Activated CD4-positive, alpha-beta T cell treated with anti-CD3 and anti-CD28 coated beads, Interleukin-2, amount 50 U/mL, for 48 hours (primary cell): ENCODE measurements around the gene INAFM1.

Experiments
- DNase-seq, 2 experiments: peaks; one replicate each; pipeline ENCODE4 v3.0.0-alpha.2; 2020

The INAFM1 gene

DNA sequence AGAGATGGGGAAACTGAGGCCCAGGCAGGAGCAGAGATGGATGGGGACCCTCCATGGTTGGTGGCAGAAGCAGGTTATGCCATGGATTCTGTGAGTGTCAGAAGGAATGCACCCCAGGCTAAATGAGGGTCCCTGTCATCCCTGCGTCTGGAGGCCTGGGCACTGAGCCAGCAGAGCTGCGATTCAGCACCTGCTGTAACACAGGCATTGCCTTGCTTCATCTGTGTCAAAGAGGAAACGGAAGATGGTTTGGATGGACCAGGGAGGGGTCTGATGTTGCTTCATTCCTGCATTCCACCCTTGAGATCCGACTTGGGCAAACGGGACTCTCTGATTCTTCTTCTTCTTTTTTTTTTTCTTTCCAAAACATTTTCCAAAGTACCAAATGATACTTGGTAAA, 36.1 kb downstream of the INAFM1 start:
- DNase-seq = no peak

DNA sequence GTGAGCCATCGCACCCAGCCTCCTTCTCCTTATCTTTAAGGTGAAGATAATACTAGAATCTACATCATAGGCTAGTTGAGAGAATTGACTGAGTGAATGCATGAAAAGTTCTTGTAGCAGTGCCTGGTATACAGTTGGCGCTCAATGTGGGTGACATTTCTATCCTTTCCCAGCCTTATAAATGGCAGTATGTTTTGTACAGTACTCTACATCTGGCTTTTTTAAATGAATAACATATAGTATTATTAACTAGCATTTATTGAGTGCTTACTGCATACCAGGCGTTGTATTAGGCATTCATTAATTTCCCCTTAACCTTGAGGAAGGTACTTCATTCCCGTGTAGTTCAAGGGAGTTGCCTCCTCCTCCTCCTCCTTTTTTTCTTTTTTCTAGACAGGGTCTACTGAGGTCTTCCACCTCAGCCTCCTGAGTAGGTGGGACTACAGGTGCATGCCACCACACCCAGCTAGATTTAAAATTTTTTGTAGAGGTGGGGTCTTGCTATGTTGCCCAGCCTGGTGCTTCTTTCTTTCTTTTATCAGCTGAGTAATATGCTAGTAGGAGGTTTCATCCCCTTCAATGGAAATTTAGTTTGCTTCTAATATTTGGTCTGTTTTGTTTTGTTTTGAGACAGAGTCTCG, 37.8 kb downstream of the INAFM1 start:
- no peak for DNase-seq

DNA sequence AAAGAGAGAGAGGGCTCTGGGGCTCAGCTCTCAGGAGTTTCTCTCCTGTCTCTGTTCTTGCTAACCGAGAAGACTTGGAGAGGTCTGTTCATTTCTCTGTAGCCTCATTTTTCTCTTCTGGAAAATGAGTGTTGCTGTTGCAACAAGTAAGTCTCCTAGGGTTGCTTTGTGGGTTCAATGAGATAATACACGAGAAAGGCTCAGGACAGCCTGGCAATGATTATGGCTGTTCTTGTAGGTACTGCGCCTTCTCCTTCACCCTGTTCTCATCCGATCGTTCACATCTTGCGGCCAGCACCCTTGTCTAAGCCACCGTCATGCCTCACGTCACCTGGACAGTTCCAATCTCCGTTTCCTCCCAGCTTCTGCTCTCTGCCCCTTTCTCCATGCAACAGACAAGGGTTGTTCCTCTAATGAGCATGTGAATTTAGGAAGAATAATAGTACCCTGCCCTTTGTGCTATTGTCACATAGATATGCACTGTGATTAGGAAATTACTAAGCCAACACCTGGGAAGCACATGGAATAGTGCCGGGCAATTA, 39.1 kb downstream of the INAFM1 start:
- no peak for DNase-seq

DNA sequence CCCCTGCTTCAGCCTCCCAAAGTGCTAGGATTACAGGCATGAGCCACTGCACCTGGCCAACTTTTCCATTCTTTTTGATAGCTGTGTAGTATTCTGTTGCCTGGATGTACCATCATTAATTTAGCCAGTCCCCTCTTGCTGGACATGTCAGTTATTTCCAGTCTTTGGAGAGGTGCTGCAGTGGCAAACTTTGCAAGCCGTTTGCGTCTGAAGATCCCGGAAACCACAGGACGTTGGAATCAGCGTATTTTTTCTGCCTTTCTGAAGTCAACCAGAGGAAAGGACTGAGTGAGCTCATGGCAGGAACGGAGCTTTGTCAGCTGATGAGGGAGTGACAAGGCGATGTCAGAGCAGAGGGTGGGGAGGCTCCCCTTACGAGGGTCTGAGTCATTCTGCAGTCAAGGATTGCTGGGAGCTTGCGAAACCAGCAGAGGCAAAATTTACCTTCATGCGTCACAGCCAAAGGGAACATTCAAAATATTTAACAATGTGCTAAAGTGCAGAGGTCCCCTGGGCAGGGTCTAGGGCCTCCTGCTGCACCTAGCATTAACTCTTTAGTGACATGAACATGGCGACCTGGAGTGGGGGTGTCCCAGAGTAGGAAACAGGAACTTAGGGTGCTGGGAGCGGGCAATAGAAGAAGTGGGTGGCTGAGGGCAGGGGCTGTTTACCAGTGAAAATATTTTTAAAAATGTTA, 40.6 kb downstream of the INAFM1 start:
- peak; percentile 27 to 29 for DNase-seq

DNA sequence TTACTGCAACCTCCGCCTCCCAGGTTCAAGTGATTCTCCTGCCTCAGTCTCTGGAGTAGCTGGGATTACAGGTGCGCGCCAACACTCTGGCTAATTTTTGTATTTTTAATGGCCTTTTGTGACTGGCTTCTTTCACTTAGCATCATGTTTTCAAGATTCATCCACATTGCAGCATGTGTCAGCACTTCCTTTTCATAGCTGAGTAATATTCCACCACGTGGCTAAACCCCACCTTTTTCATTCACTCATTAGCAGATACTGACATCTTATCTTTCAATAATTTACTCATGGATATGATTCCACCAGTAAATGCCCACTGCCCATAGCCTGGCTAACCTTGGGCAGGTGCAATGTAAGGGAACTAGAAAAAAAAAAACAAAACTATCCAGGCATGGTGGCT, 41.8 kb downstream of the INAFM1 start:
- DNase-seq = no peak

DNA sequence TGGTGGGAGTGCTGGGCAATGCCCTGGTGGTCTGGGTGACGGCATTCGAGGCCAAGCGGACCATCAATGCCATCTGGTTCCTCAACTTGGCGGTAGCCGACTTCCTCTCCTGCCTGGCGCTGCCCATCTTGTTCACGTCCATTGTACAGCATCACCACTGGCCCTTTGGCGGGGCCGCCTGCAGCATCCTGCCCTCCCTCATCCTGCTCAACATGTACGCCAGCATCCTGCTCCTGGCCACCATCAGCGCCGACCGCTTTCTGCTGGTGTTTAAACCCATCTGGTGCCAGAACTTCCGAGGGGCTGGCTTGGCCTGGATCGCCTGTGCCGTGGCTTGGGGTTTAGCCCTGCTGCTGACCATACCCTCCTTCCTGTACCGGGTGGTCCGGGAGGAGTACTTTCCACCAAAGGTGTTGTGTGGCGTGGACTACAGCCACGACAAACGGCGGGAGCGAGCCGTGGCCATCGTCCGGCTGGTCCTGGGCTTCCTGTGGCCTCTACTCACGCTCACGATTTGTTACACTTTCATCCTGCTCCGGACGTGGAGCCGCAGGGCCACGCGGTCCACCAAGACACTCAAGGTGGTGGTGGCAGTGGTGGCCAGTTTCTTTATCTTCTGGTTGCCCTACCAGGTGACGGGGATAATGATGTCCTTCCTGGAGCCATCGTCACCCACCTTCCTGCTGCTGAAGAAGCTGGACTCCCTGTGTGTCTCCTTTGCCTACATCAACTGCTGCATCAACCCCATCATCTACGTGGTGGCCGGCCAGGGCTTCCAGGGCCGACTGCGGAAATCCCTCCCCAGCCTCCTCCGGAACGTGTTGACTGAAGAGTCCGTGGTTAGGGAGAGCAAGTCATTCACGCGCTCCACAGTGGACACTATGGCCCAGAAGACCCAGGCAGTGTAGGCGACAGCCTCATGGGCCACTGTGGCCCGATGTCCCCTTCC, 45.5 kb downstream of the INAFM1 start:
- DNase-seq = no peak

DNA sequence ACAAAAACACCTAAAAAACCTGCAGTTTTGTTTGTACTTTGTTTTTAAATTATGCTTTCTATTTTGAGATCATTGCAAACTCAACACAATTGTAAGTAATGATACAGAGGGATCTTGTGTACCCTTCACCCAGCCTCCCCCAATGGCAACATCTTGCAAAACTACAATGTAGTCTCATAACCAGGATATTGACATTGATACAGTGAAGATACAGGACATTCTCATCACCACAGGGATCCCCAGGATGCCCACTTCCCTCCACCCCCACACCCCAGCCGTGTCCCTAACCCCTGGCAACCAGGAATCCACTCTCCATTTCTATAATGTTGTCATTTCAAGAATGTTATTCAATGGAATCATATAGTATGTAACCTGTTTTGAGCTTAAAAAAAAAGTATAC, 46.9 kb downstream of the INAFM1 start:
- no peak for DNase-seq

DNA sequence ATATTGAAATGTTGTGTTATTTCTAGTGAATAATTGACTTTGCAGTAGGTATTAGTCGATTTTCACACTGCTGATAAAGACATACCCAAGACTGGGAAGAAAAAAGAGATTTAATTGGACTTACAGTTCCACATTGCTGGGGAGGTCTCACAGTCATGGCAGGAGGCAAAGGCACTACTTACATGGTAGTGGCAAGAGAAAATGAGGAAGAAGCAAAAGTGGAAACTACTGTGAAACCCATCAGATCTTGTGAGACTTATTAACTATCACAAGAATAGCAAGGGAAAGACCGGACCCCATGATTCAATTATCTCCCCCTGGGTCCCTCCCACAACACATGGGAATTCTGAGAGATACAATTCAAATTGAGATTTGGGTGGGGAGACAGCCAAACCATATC, 47.4 kb downstream of the INAFM1 start:
- DNase-seq = no peak

DNA sequence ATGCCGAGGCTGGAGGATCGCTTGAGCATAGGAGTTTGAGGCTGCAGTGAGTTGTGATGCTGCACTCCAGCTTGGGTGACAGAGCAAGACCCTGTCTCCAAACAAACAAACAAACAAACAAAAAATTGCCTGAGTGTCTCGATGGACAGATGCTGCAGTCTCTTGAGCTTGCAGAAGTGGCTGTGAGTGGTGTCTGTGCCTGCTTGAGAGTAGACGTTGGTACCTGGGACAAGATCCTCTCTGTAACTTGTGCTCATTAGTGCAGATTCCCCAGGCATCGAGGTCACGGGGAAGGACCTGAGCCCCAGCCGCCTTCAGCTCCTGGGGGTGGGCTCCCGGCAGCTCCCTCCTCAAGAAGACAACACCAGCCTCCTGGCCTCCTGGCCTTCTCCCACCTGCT, 48.7 kb downstream of the INAFM1 start:
- no peak for DNase-seq

DNA sequence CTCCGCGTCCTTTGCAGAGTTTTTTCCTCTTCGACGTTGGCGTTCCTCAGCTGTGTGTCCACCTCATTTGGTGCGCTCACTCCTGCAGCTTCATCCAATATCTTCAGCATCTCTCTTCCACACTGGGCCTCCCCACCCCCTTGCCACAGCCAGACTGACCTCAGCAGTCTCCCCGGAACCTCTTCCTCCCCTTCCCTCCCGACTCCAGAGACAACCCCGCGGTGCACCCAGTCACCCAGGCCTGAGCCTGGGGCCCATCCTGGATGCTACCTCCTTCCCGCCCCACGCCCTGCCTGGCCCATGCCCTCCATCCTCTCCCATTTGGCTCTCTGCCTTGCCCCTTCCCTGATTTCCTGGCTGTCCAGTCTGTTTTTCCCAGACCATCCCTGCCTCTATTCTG, 49.2 kb downstream of the INAFM1 start:
- DNase-seq = no peak

DNA sequence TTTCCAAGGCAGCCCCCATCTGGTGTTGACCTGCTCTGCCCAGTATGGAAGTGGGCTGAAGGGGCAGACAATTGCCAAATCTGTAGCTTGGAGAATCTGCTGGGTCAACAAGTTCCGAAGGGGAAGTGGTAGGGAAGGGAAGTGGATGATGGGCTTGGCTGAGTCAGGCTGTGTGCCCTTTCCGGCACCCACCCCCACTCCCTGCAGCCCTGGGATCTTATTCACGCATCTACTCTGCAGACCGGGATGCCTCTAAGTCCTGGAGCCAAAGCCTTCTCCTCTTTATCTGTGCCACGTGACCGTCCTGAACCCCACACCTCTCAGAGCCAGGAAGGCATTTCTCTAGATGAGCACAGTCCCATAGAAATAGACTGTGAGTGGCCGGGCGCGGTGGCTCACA, 49.8 kb downstream of the INAFM1 start:
- DNase-seq = no peak
